PFSK-1 (cell line): ENCODE measurements around the gene TMEM39A. TPM values are rescaled to one million over a fixed set of nuclear protein-coding genes. Genes with fewer than 3 reads are reported as not detected.

Source experiments
- FOXP2 ChIP-seq: optimal IDR thresholded peaks from 2 replicates; pipeline ENCODE3; 2011; ENCODE audit warnings: borderline replicate concordance, control low read depth, inconsistent platforms; ENCODE audit not compliant: insufficient read depth; ENCODE audit errors: extremely low read length, extremely low read depth
- POLR2AphosphoS5 ChIP-seq: IDR thresholded peaks from 2 replicates; pipeline ENCODE4 v1.6.1; 2012; ENCODE audit warnings: low read depth, mild to moderate bottlenecking, control low read depth, low read length, moderate library complexity
- SIN3A ChIP-seq: IDR thresholded peaks from 2 replicates; pipeline ENCODE4 v1.6.1; 2012; ENCODE audit warnings: mild to moderate bottlenecking, low read length, moderate library complexity, borderline replicate concordance; ENCODE audit not compliant: insufficient read depth
- TAF1 ChIP-seq: IDR thresholded peaks from 2 replicates; pipeline ENCODE4 v1.6.1; 2012; ENCODE audit warnings: low read length, control low read depth, borderline replicate concordance; ENCODE audit not compliant: insufficient read depth
- polyA plus RNA-seq: library from polyadenylated mRNA; unstranded; fragments of >200 nt; gene quantifications from one replicate; pipeline ENCODE4 v1.2.1, GENCODE V29; 2012; ENCODE audit warnings: low read depth, missing spikeins; ENCODE audit not compliant: insufficient read length
- TF ChIP-seq, protein P1 (sequence below), 2 experiments: IDR thresholded peaks; 2 replicates each; pipeline versions ENCODE4 v1.6.1 to v1.8.0; 2011 to 2012; ENCODE audit warnings: low read depth in 2 of 2, low read length in 2 of 2, control low read depth in 1 of 2, inconsistent platforms in 1 of 2, mild to moderate bottlenecking in 1 of 2, moderate library complexity in 1 of 2; ENCODE audit not compliant: insufficient read depth in 1 of 2

Gene TMEM39A, protein sequence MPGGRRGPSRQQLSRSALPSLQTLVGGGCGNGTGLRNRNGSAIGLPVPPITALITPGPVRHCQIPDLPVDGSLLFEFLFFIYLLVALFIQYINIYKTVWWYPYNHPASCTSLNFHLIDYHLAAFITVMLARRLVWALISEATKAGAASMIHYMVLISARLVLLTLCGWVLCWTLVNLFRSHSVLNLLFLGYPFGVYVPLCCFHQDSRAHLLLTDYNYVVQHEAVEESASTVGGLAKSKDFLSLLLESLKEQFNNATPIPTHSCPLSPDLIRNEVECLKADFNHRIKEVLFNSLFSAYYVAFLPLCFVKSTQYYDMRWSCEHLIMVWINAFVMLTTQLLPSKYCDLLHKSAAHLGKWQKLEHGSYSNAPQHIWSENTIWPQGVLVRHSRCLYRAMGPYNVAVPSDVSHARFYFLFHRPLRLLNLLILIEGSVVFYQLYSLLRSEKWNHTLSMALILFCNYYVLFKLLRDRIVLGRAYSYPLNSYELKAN
- 25.9 TPM for polyA plus RNA-seq

DNA sequence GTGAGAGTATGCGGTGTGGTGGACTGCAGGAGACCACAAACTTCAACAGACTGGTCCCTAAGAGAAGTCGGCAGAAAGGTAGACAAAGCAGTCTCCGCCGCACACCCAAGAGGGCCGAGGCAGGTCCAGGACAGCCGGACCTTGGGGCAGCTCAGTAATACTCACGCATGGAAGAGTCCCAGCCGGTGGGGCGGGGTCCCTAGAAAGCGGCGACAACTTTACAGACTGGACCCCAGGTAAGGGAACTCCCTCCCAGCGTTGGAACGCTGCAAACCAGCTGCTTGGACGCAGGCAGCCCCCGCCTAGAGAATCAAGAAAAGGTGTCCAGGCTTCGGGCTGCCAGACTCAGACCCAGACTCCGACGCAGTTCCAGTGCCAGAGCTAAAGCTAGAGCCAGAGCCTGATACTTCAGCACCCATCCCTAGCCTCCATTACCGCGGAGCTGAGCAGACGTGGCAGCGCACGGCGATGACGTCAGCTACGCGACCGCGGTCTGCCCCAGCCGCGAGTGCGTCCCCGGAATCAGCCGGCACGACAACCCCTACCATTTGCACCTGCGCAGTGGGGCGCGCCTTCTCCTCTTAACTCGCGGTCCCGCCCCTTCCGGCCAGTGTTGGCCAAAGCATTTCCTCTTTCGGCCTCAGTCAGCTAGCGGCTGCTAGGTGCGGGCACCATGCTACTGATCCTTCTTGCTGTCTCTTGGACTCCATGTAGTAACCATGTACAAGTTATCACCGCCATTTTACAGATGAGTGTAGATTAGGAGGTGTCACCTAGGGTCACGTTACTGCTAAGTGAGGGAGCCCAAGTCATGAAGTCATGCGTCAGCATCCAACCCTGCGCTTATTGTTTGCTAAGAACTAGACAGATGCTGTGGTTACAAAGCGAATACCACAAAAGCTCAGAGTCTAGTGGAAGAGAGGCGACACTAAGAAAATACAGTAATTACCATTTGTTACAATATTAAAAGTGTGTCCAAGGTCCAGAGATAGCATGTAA, at the start of gene TMEM39A:
Gene TMEM39A (minus strand): TSS at position 445 of the 999 bp plus-strand sequence. CDS start 1,541 bp downstream, outside the sequence.
- TF ChIP-seq SIN3A (no peak), POLR2AphosphoS5 (peak; percentile 98), FOXP2 (peak; percentile 96), TAF1 (peak; percentile 58; the same call in 1 of the 2 replicates)
- TF ChIP-seq, protein P1, sequence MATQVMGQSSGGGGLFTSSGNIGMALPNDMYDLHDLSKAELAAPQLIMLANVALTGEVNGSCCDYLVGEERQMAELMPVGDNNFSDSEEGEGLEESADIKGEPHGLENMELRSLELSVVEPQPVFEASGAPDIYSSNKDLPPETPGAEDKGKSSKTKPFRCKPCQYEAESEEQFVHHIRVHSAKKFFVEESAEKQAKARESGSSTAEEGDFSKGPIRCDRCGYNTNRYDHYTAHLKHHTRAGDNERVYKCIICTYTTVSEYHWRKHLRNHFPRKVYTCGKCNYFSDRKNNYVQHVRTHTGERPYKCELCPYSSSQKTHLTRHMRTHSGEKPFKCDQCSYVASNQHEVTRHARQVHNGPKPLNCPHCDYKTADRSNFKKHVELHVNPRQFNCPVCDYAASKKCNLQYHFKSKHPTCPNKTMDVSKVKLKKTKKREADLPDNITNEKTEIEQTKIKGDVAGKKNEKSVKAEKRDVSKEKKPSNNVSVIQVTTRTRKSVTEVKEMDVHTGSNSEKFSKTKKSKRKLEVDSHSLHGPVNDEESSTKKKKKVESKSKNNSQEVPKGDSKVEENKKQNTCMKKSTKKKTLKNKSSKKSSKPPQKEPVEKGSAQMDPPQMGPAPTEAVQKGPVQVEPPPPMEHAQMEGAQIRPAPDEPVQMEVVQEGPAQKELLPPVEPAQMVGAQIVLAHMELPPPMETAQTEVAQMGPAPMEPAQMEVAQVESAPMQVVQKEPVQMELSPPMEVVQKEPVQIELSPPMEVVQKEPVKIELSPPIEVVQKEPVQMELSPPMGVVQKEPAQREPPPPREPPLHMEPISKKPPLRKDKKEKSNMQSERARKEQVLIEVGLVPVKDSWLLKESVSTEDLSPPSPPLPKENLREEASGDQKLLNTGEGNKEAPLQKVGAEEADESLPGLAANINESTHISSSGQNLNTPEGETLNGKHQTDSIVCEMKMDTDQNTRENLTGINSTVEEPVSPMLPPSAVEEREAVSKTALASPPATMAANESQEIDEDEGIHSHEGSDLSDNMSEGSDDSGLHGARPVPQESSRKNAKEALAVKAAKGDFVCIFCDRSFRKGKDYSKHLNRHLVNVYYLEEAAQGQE (IDR thresholded peaks at IDR 0.05; ENCODE audit: insufficient read depth in 1 of 2, low read depth in 2 of 2, low read length in 2 of 2): no peak

DNA sequence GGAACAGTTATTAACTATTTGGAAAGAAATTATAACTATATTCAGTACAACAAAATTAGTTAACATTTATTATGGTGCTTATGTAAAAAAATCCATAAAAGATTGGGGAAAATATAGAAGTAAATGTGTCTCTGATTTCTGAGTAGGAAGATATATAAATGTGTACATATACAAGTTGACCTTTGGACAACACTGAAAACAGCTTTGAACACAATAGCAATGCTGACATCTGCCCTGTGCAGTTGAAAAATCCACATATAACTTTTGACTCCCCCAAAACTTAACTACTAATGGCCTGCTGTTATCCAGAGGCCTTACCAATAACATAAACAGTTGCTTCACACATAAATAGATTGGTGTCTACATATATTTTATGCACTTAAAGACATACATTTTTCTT, 47.3 kb upstream of the TMEM39A start:
- TF ChIP-seq POLR2AphosphoS5 (no peak), SIN3A (no peak), FOXP2 (no peak), TAF1 (no peak)
- TF ChIP-seq, protein P1 (IDR thresholded peaks at IDR 0.05; ENCODE audit: insufficient read depth in 1 of 2, low read depth in 2 of 2, low read length in 2 of 2): no peak

DNA sequence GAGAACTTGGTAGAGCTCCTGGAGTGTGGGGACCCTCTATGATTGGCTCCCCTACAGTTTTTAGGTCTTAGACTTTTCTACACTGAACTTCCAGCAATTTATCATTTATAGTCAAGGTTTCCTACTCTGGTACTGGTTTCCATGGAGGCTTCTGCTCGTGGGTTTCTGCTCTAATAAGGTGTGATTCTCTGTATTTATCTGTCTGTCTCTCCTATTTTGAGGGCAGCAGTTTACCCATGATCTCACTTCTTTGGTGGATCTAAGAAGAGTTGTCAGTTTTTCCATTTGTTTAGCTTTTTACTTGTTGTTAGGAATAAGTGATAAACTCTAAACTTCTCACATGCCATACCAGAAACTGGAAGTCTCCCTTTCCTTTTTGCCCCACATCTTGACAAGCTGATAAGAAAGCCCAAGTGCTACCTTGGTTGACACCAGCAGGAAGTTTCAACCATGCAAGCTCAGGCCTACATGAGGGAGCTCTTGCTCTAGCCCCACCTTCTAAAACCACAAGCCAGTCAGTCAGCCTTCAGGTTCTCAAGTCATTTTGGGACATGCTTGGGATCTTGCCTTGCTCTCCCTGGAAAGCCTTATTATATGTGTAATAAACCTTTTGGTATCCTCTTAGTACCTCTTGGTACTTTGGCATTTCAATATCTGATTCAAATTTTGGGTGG, 44.9 kb upstream of the TMEM39A start:
- TF ChIP-seq, protein P1 (IDR thresholded peaks at IDR 0.05; ENCODE audit: insufficient read depth in 1 of 2, low read depth in 2 of 2, low read length in 2 of 2): no peak
- TF ChIP-seq POLR2AphosphoS5 (no peak), FOXP2 (no peak), SIN3A (no peak), TAF1 (no peak)

DNA sequence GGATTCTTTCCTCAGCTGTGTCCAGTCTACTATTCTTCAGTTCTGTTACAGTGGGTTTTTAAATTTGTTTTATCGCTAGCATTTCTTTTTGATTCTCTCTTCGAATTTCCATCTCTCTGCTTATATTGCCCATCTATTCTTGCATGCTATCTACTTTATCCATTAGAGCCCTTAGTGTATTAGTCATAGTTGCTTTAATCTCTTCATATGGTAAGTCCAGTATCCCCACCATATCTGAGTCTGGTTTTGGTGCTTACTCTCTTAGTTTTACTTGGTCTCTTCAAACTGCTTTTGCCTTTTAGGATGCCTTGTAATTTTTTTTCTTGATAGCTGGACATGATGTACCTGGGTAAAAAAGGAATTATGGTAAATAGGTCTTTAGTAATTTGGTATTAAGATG, 44.0 kb upstream of the TMEM39A start:
- TF ChIP-seq SIN3A: no peak
- TF ChIP-seq, protein P1 (IDR thresholded peaks at IDR 0.05; ENCODE audit: insufficient read depth in 1 of 2, low read depth in 2 of 2, low read length in 2 of 2): no peak
- TF ChIP-seq FOXP2: no peak
- TF ChIP-seq TAF1: no peak
- TF ChIP-seq POLR2AphosphoS5: no peak
